ENCODE measurements around the gene RAMACL. TPM values are rescaled to one million over a fixed set of nuclear protein-coding genes. Genes with fewer than 3 reads are reported as not detected.

Gene RAMACL
- total and polyA plus RNA-seq, 11 donors = 0.27 to 2.0 (median 0.69) TPM

DNA sequence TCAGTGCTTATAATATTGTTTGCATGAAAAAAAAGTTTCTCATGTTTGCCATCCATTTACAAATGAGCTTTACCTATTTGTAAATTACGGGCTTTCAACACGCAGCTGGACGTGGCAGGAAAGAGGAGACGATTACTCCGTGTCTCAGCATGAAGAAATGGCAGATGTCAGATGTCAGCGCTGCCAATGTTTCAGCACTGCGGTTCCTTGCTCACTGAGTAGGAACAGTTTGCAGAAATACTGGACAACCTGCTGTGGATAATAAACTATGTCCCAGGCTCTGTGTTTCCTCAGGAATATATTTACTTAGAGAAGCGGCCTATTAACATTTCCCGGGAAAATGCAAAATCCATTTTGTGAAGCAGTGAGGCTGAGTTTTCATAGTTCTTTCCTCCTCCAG, 22.7 kb downstream of the RAMACL start:
- Histone ChIP-seq H3K27me3 (no peaks in the 10 kb centered on the region), H3K36me3 (peaks cover 0 to 5% (median 0%) of the 10 kb centered on the region in 9 donors), H3K4me1 (peaks cover 0 to 48% (median 23%) of the 10 kb centered on the region in 12 donors), H3K4me3 (no peak overlapping the region), H3K27ac (peak overlapping the region in 2 of 12 donors; percentile 35 to 51), H3K9me3 (peaks cover 0 to 15% (median 0%) of the 10 kb centered on the region in 12 donors)
- TF ChIP-seq, protein P1, sequence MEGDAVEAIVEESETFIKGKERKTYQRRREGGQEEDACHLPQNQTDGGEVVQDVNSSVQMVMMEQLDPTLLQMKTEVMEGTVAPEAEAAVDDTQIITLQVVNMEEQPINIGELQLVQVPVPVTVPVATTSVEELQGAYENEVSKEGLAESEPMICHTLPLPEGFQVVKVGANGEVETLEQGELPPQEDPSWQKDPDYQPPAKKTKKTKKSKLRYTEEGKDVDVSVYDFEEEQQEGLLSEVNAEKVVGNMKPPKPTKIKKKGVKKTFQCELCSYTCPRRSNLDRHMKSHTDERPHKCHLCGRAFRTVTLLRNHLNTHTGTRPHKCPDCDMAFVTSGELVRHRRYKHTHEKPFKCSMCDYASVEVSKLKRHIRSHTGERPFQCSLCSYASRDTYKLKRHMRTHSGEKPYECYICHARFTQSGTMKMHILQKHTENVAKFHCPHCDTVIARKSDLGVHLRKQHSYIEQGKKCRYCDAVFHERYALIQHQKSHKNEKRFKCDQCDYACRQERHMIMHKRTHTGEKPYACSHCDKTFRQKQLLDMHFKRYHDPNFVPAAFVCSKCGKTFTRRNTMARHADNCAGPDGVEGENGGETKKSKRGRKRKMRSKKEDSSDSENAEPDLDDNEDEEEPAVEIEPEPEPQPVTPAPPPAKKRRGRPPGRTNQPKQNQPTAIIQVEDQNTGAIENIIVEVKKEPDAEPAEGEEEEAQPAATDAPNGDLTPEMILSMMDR (IDR thresholded peaks at IDR 0.05) = no peak
- TF ChIP-seq POLR2A (IDR thresholded peaks at IDR 0.05) = no peak
- ATAC-seq = no peak
- 66 to 84% (median 75%) methylated on average over 9 of the region's 9 CpGs for WGBS, 4 donors
- intact Hi-C loops (cut with DNase I) = loop anchor here in 1 of 10 donors (5.0 kb wide), 1 partner anchor 63 kb away; the partner anchor contains the start of gene RPS6KA2
- no peak for DNase-seq

DNA sequence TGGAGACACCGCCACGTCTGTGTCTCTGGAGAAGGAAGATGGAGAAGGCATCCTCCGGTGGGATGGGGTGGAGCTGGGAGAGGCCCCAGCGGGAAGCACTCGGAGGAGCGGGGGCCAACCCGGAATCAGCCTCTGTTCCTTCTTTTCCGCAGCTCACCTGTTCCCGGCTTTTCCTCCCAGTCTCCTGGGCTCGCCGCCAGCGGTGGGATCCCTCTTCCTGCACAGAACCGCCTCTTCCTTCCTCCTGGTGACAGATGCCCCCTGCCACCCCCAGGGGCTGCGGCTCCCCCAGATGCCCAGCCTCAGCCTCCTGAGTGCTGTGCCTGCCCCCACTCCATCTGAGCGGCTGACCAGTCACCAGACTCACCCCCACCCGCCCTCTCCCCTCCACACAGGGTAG, 23.3 kb downstream of the RAMACL start:
- H3K4me3 ChIP-seq = no peak overlapping the region
- H3K4me1 ChIP-seq = peaks cover 0 to 50% (median 23%) of the 10 kb centered on the region in 12 donors
- TF ChIP-seq POLR2A (IDR thresholded peaks at IDR 0.05) = no peak
- TF ChIP-seq, protein P1 (IDR thresholded peaks at IDR 0.05) = no peak
- WGBS, 4 donors = 55 to 70% (median 65%) methylated on average over 13 to 16 of the region's 16 CpGs
- intact Hi-C loops (cut with DNase I) = loop anchor here in 1 of 10 donors (5.0 kb wide), 1 partner anchor 64 kb away; the partner anchor contains the start of gene RPS6KA2
- peaks cover 0 to 5% (median 0%) of the 10 kb centered on the region in 9 donors for H3K36me3 ChIP-seq
- H3K27me3 ChIP-seq = no peaks in the 10 kb centered on the region
- H3K9me3 ChIP-seq = peaks cover 0 to 15% (median 0%) of the 10 kb centered on the region in 12 donors
- DNase-seq (no peak), ATAC-seq (no peak)
- peak overlapping the region in 5 of 12 donors; percentile 5 to 30 (median 22) for H3K27ac ChIP-seq

DNA sequence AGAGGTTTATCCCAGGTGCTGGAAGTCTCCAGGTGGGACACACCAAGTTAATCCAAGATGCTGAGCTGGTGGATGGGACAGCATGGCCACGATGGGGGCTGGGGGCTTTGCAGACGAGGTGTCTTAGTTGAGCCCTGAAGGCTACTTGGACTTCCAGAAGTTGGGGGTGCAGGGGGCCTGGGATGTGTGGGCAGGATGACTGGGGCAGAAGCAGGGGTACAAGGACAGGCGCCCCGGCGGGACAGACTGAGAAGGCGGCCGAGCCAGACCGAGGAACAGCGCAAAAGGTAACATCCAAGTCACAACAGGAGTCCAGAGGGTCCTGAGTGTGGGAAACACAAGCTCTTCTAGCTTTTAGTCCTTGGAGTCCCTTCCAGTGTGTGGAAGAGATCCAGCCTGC, 23.8 kb downstream of the RAMACL start:
- Histone ChIP-seq H3K4me3 (no peak overlapping the region), H3K9me3 (peaks cover 0 to 15% (median 0%) of the 10 kb centered on the region in 12 donors), H3K4me1 (peaks cover 0 to 53% (median 23%) of the 10 kb centered on the region in 12 donors), H3K27me3 (no peaks in the 10 kb centered on the region), H3K27ac (peak overlapping the region in 3 of 12 donors; percentile 20 to 30 (median 24)), H3K36me3 (peaks cover 0 to 5% (median 0%) of the 10 kb centered on the region in 9 donors)
- ATAC-seq (no peak), DNase-seq (no peak)
- TF ChIP-seq, protein P1 (IDR thresholded peaks at IDR 0.05) = no peak
- TF ChIP-seq POLR2A (IDR thresholded peaks at IDR 0.05) = no peak
- 96 to 98% (median 97%) methylated on average over 9 of the region's 9 CpGs for WGBS, 4 donors
- intact Hi-C loops (cut with DNase I) = loop anchor here in 1 of 10 donors (5.0 kb wide), 1 partner anchor 65 kb away; the partner anchor contains the start of gene RPS6KA2

DNA sequence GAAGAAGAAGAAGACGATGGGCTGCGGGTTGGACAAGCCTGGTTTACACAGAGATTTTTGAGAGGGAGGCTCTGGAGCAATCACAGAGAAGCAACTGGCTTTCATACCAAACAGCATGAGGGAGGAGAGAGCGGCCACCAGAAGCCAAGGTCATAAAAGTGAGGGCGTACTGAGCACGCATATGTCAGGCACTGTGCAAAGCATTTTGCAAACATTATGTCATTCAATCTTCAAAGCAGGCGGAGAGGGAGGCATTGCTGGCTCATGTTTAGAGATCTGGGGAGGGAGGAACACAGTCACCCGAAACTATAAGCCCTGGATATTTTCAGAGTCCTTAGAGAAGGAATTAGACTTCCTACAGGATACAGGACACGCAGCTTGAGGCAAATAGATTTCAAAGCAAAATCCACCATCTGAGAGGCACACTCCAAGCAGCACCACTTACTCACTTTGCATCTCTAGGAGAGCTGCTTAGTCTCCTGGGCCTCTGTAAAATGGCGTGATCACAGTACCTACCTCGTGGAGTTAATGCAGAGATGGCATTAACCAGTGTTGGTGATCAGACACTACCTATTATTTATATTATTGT, 24.6 kb downstream of the RAMACL start:
- Histone ChIP-seq H3K4me3 (no peak overlapping the region), H3K27ac (peak overlapping the region in 2 of 12 donors; percentile 20 to 34), H3K27me3 (no peaks in the 10 kb centered on the region), H3K36me3 (peaks cover 0 to 5% (median 0%) of the 10 kb centered on the region in 9 donors), H3K4me1 (peaks cover 0 to 53% (median 25%) of the 10 kb centered on the region in 12 donors), H3K9me3 (peaks cover 0 to 15% (median 0%) of the 10 kb centered on the region in 12 donors)
- ATAC-seq (no peak), DNase-seq (no peak)
- TF ChIP-seq, protein P1 (IDR thresholded peaks at IDR 0.05) = no peak
- TF ChIP-seq POLR2A (IDR thresholded peaks at IDR 0.05) = no peak
- intact Hi-C loops (cut with DNase I) = loop anchor here in 1 of 10 donors (5.0 kb wide), 1 partner anchor 65 kb away; the partner anchor contains the start of gene RPS6KA2
- 69 to 79% (median 76%) methylated on average over 10 of the region's 10 CpGs for WGBS, 4 donors
